Measurements from ENCODE around the gene METTL25B. TPM values are rescaled to one million over a fixed set of nuclear protein-coding genes. Genes with fewer than 3 reads are reported as not detected.

METTL25B gene
- total and polyA plus RNA-seq, 2 experiments from 2014 or later, result 18.3 to 21.1 TPM

- no peak for TF ChIP-seq ZNF462 (CRISPR knock-in tag; IDR thresholded peaks at IDR 0.05)
These were observed 38.2 kb downstream of the METTL25B start (continued) for GRCh38 chr1:156766298-156767100.

GRCh38 chr1:156767101-156767878 lies 39.0 kb downstream of the METTL25B start, which contains the start of gene PRCC:
Gene PRCC (plus strand): TSS chr1:156767535. CDS start chr1:156767772, 237 bp downstream.
- Mint-ChIP-seq H3K27me3 (ENCODE audit: insufficient read depth, low read depth, poor library complexity) (peaks cover 7% of the 10 kb centered on the region), H3K27ac (no peak within 1 kb of the TSS; the same call in 1 of the 2 replicates), H3K36me3 (ENCODE audit: low read depth) (peaks cover 30% of the 10 kb centered on the region), H3K4me3 (no peak within 1 kb of the TSS), H3K9me3 (no peaks in the 10 kb centered on the region), H3K4me1 (peaks cover 34% of the 10 kb centered on the region)
- H3K27me3 ChIP-seq (ENCODE audit: insufficient read depth), result no peaks in the 10 kb centered on the region
- H3K4me1 ChIP-seq (ENCODE audit: insufficient read depth), result peaks cover 32% of the 10 kb centered on the region
- H3K4me3 ChIP-seq, result peak within 1 kb of the TSS; percentile 71
- H3K79me2 ChIP-seq (replicated peaks; ENCODE audit: insufficient read depth), result peaks cover 51% of the 10 kb centered on the region
- peaks cover 15% of the 10 kb centered on the region for H3F3A ChIP-seq (replicated peaks; ENCODE audit: low read depth)
- DNase-seq (ENCODE audit: low spot score) (peak; percentile 99), ATAC-seq (peak; percentile 90)
- H3K36me3 ChIP-seq (ENCODE audit: insufficient read depth), result peaks cover 7% of the 10 kb centered on the region
- H3K9me2 ChIP-seq (ENCODE audit: insufficient read depth), result no peaks in the 10 kb centered on the region
- H3K27ac ChIP-seq (ENCODE audit: low read depth), result peak within 1 kb of the TSS; percentile 83
- H3K4me2 ChIP-seq, result peak within 1 kb of the TSS; percentile 99
- H2AFZ ChIP-seq, result peak within 1 kb of the TSS; percentile 19
- peaks cover 37% of the 10 kb centered on the region for H4K20me1 ChIP-seq (replicated peaks; ENCODE audit: insufficient read depth)
- peak; percentile 73 for TF ChIP-seq POLR2AphosphoS5 (IDR thresholded peaks at IDR 0.05; ENCODE audit: low read depth)
- TF ChIP-seq STAT1 (IDR thresholded peaks at IDR 0.05; ENCODE audit: unreplicated experiment), result no peak
- TF ChIP-seq CREB1 (CRISPR knock-in tag; IDR thresholded peaks at IDR 0.05; ENCODE audit: low read depth), result peak; percentile 88
- TF ChIP-seq ETS1 (IDR thresholded peaks at IDR 0.05), result peak; percentile 100

Measured in GM23338 (cell line).